Ectodermal cell (in vitro differentiated cells): Measurements from ENCODE around the gene GIMAP2.

Source experiments
- H3K27ac ChIP-seq: 2 replicates; pipeline ENCODE4 v1.7.0; 2013; ENCODE audit warnings: mild to moderate bottlenecking, low read depth, low read length; ENCODE audit not compliant: insufficient read depth, poor library complexity, severe bottlenecking
- H3K27me3 ChIP-seq: 2 replicates; pipeline ENCODE4 v1.7.0; 2013; ENCODE audit warnings: mild to moderate bottlenecking, low read length; ENCODE audit not compliant: insufficient read depth, control insufficient read depth, poor library complexity, severe bottlenecking
- H3K36me3 ChIP-seq: one replicate; pipeline ENCODE4 v1.7.0; 2013; ENCODE audit warnings: low read length; ENCODE audit not compliant: control insufficient read depth, insufficient read depth
- H3K4me1 ChIP-seq: one replicate; pipeline ENCODE4 v1.7.0; 2013; ENCODE audit warnings: low read length; ENCODE audit not compliant: control insufficient read depth, insufficient read depth
- H3K4me3 ChIP-seq: 2 replicates; pipeline ENCODE4 v1.7.0; 2013; ENCODE audit warnings: low read depth, low read length, control low read depth; ENCODE audit not compliant: insufficient read depth
- H3K9me3 ChIP-seq: 2 replicates; pipeline ENCODE4 v1.7.0; 2013; ENCODE audit warnings: mild to moderate bottlenecking, low read length, moderate library complexity; ENCODE audit not compliant: control insufficient read depth
- WGBS, 2 experiments: methylation state at CpG; one replicate each; pipeline ENCODE4 v1.1.7; 2013; ENCODE audit warnings: missing lambda C conversion rate in 2 of 2; 5-methylcytosine and 5-hydroxymethylcytosine counted together

GIMAP2 gene

DNA sequence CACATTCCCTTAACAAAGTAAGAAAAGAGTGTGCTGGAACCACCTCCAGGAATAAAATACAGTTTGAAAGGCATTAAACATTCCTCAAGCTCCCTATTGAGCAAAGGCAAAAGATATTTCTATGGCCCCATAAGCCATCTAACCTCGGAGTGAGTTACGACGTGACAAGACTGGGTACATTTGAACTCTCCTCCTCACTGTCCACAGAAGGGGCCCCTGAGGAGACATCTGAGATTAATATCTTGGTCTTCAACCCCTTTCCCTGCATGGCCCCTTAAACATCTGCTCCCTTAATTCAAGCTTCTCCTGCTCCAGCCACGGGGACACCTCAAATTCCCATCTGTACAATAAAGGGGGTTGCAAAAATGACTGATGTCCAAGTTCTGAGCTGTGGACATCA lies 31.4 kb downstream of the GIMAP2 start:
- Histone ChIP-seq H3K4me1 (no peaks in the 10 kb centered on the region), H3K27ac (no peak overlapping the region), H3K36me3 (no peaks in the 10 kb centered on the region), H3K4me3 (no peak overlapping the region), H3K27me3 (peaks cover 7% of the 10 kb centered on the region), H3K9me3 (no peaks in the 10 kb centered on the region)
- 79 to 80% methylated on average over 4 of the region's 4 CpGs for WGBS, 2 experiments

DNA sequence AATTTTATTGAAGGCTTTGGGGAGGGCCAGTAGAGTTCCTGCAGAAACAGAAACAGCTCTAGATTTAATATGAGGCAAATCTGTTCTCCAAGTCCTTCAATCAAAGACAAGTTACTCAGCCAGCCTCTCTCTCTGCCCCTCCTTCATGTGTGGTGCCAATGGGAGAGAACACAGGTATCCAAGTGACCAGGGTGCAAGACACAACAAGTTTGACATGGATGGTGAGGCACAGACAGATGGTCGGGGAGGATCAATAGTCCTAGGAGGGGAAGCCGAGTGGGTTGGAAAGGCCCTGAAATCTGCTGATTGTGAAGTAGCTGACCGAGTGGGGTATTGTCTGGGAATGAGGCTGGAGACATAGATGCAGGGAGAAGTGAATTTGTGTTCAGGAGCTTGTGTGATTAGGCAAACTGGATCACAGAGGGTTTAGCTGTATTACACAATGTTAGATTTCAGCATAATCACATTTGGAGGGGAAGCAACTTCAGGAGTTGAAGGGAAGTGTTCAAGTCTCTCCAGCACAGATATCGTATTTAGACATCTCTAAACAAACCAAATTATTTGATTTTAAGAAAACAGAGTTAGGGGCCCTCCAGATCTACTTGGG lies 32.4 kb downstream of the GIMAP2 start:
- peaks cover 7% of the 10 kb centered on the region for H3K27me3 ChIP-seq
- H3K27ac ChIP-seq: no peak overlapping the region
- H3K9me3 ChIP-seq: no peaks in the 10 kb centered on the region
- 80 to 84% methylated on average over 3 to 4 of the region's 4 CpGs for WGBS, 2 experiments
- H3K4me3 ChIP-seq: no peak overlapping the region
- no peaks in the 10 kb centered on the region for H3K36me3 ChIP-seq
- H3K4me1 ChIP-seq: no peaks in the 10 kb centered on the region

DNA sequence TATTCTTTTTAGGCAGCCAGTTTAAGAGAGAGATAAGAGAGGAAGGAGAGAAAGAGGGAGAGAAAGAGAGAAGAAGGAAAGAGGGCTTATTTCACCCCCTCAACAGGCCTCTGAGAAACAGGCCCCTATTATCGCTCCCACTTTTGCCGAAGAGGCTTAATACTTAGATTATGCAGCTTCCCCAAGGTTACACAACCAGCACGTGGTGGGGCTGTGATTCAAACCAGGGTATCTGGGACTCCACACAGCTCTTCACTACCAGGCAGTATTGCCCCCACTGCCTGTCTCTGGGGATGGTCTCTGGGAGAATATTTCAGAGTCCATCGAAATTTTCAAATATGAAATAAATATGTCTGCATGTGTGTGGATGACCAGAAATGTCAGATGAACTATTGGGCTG lies 33.9 kb downstream of the GIMAP2 start:
- no peak overlapping the region for H3K4me3 ChIP-seq
- no peaks in the 10 kb centered on the region for H3K9me3 ChIP-seq
- 80 to 86% methylated on average over 4 of the region's 4 CpGs for WGBS, 2 experiments
- H3K27ac ChIP-seq: no peak overlapping the region
- no peaks in the 10 kb centered on the region for H3K4me1 ChIP-seq
- H3K27me3 ChIP-seq: peaks cover 7% of the 10 kb centered on the region
- H3K36me3 ChIP-seq: no peaks in the 10 kb centered on the region

DNA sequence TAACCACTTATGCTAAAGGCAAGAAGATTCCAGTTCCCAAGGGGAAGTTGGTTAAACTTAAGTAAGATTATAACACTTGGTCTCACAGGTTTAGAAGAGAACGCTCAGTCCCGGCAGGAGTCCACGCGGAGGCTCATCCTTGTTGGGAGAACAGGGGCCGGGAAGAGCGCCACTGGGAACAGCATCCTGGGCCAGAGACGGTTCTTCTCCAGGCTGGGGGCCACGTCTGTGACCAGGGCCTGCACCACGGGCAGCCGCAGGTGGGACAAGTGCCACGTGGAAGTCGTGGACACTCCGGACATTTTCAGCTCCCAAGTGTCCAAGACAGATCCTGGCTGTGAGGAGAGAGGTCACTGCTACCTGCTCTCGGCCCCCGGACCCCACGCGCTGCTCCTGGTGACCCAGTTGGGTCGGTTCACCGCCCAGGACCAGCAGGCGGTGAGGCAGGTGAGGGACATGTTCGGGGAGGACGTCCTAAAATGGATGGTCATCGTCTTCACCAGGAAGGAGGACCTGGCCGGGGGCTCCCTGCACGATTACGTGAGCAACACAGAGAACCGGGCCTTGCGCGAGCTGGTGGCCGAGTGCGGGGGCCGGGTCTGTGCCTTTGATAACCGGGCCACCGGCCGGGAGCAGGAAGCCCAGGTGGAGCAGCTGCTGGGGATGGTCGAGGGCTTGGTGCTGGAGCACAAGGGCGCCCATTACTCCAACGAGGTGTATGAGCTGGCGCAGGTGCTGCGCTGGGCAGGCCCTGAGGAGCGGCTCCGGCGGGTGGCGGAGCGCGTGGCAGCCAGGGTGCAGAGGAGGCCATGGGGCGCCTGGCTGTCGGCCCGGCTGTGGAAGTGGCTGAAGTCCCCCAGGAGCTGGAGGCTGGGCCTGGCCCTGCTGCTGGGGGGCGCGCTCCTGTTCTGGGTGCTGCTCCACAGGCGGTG lies 34.7 kb downstream of the GIMAP2 start:
- Histone ChIP-seq H3K9me3 (no peaks in the 10 kb centered on the region), H3K27me3 (peaks cover 7% of the 10 kb centered on the region), H3K36me3 (no peaks in the 10 kb centered on the region), H3K4me3 (no peak overlapping the region), H3K4me1 (no peaks in the 10 kb centered on the region), H3K27ac (no peak overlapping the region)
- 92 to 93% methylated on average over 52 of the region's 52 CpGs for WGBS, 2 experiments

DNA sequence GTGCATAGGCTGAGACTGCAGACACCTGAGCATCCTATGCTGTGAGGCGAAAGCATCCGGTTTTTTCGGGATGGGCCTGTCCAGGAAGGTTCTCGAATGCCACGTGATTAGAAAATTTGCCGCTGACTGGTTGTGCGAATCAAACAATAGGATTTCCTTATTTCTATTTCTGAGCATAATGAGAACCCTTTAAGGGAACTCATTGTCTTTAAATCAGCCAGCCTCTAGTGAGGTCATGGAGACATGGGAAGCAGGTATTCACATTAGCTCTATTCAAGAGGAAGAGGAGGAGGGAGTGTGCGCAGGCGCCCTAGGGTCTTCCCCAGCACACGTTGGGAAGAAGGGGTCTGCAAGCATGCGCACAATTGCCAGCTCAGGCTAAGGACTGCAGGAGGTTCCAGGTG lies 36.5 kb downstream of the GIMAP2 start:
- 88% methylated on average over 11 of the region's 11 CpGs for WGBS, 2 experiments
- no peak overlapping the region for H3K4me3 ChIP-seq
- no peaks in the 10 kb centered on the region for H3K36me3 ChIP-seq
- H3K27me3 ChIP-seq: peaks cover 6% of the 10 kb centered on the region
- H3K4me1 ChIP-seq: no peaks in the 10 kb centered on the region
- no peaks in the 10 kb centered on the region for H3K9me3 ChIP-seq
- H3K27ac ChIP-seq: no peak overlapping the region

DNA sequence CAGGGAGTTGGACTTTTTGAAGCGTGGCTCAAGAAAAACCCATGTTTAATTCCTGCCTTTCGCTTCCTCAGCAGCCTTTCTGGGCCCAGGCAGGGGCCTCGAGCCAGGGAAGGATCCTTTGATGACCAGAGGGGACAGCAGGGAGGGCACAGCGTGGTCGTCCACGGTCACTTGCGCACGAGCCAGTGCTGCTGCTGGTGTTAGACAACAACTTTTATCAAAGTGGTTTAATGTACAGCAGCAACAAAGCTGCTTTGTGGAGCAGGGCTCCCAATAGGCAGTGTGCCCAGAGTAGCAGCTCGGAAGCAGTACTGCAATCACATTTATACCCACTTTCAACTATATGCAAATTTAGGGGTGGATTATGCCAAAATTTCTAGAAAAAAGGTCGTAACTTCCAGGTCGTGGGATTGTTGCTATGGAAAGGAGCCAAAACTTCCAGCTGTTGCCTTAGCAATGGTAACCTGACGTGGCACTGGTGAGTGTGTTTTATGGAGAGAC lies 37.0 kb downstream of the GIMAP2 start:
- H3K4me3 ChIP-seq: no peak overlapping the region
- WGBS, 2 experiments: 84 to 85% methylated on average over 11 to 12 of the region's 12 CpGs
- H3K9me3 ChIP-seq: no peaks in the 10 kb centered on the region
- H3K27me3 ChIP-seq: peaks cover 5% of the 10 kb centered on the region
- H3K4me1 ChIP-seq: no peaks in the 10 kb centered on the region
- H3K27ac ChIP-seq: no peak overlapping the region
- no peaks in the 10 kb centered on the region for H3K36me3 ChIP-seq

DNA sequence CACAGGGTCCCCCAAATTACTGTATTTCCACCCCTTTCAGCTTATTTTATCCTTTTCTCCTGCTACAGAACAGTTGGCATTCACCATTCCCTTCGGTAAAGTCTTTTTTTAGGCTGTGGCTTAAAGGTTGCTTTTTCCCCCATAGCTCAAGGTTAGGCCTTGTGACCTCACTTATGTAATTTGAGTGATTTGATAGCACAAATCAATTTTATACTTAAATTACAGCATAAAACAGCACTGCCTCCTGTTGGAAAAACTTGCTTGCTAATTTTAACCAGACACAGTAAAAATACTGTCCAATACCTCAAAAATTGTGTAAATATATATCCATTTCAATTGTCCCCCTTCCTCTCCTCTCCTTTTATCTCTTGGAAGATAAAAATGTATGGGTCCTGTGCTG lies 38.0 kb downstream of the GIMAP2 start:
- peaks cover 4% of the 10 kb centered on the region for H3K9me3 ChIP-seq
- no peaks in the 10 kb centered on the region for H3K36me3 ChIP-seq
- no peaks in the 10 kb centered on the region for H3K4me1 ChIP-seq
- WGBS, 2 experiments: 75% methylated on average over 1 of the region's 1 CpG; no CpG with 5 or more reads in 1 of the 2 experiments
- H3K27ac ChIP-seq: no peak overlapping the region
- no peak overlapping the region for H3K4me3 ChIP-seq
- H3K27me3 ChIP-seq: peaks cover 5% of the 10 kb centered on the region

DNA sequence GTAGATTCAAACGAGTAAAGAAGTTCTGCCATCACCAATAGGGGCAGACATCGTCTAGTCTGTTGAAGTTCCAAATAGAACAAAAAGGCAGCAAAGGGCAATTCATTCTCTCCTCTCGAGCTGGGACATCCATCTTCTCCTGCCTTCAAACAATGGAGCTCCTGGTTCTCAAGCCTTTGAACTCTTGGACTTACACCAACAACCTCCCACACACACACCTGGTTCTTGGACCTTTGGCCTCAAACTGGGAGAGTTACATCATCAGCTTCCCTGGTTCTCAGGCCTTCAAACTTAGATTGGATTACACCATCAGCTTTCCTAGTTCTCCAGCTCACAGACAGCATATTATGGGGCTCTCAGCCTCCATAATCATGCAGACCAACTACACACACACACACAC lies 41.9 kb downstream of the GIMAP2 start:
- H3K4me1 ChIP-seq: no peaks in the 10 kb centered on the region
- H3K27me3 ChIP-seq: peaks cover 29% of the 10 kb centered on the region
- no peak overlapping the region for H3K27ac ChIP-seq
- 49 to 53% methylated on average over 3 of the region's 3 CpGs for WGBS, 2 experiments
- H3K9me3 ChIP-seq: peaks cover 4% of the 10 kb centered on the region
- no peak overlapping the region for H3K4me3 ChIP-seq
- H3K36me3 ChIP-seq: no peaks in the 10 kb centered on the region

DNA sequence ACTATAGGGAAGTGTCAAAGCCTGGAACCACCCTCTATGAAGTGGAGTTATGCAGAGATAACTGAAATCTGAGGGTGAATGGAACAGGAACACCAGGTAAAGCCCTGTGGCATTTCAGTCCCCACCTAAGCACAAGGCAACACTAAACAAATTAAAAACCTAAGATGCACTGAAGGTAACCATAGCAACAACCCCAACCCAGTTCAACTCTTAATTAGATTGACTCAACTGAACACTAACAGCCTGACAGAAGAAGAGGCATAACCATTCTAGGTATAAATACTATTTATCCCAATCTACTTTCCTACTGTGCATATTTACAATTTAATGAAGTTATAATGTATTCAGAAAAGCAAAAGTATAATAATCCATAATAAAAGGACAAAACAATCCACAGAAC lies 42.5 kb downstream of the GIMAP2 start:
- no peak overlapping the region for H3K4me3 ChIP-seq
- no peak overlapping the region for H3K27ac ChIP-seq
- H3K9me3 ChIP-seq: peaks cover 4% of the 10 kb centered on the region
- H3K27me3 ChIP-seq: peaks cover 35% of the 10 kb centered on the region
- H3K36me3 ChIP-seq: no peaks in the 10 kb centered on the region
- H3K4me1 ChIP-seq: no peaks in the 10 kb centered on the region

DNA sequence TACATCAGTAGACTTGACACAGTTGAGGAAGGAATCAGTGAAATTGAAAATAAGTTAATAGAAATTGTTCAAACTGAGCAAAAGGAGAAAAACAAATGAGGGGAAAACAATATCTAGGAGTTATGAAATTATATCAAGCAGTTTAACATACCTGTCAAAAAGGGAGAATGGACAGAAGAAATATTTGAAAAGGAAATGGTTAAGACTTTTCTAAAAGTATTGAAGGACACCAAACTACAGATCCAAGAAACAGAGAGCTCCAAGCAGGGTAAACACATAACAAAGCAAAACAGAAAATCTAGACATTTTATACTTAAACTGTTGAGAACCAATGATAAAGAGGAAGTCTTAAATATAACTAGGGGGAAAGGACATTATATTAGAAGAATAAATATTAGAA lies 43.1 kb downstream of the GIMAP2 start:
- Histone ChIP-seq H3K36me3 (no peaks in the 10 kb centered on the region), H3K4me1 (no peaks in the 10 kb centered on the region), H3K4me3 (no peak overlapping the region), H3K27ac (no peak overlapping the region), H3K9me3 (peaks cover 4% of the 10 kb centered on the region), H3K27me3 (peaks cover 41% of the 10 kb centered on the region)
